SK-N-SH treated with all-trans-retinoic acid at 6 μM for 48 hours (cell line): ENCODE results near the gene CLIP3.

ENCODE experiments used
- BACH2 ChIP-seq: fragments of 250-450 bp; sonication (Bioruptor Pico); IDR thresholded peaks from 2 replicates; pipeline ENCODE4 v1.9.0; 2021; ENCODE audit warnings: mild to moderate bottlenecking, borderline replicate concordance
- CREB5 ChIP-seq: fragments of 250-450 bp; sonication (Bioruptor Pico); IDR thresholded peaks from 2 replicates; pipeline ENCODE4 v1.5.1; 2020; ENCODE audit warnings: low read depth, mild to moderate bottlenecking, moderate library complexity
- ISL1 ChIP-seq: fragments of 250-450 bp; sonication (Bioruptor Pico); IDR thresholded peaks from 2 replicates; pipeline ENCODE4 v2.1.2; 2022; ENCODE audit warnings: mild to moderate bottlenecking, moderate library complexity
- RARB ChIP-seq: fragments of 250-450 bp; sonication (Bioruptor Pico); IDR thresholded peaks from 2 replicates; pipeline ENCODE4 v1.8.0; 2021; ENCODE audit warnings: mild to moderate bottlenecking, moderate library complexity
- ZC3H10 ChIP-seq: fragments of 250-450 bp; sonication (Bioruptor Pico); IDR thresholded peaks from 2 replicates; pipeline ENCODE4 v1.5.1; 2021; ENCODE audit warnings: mild to moderate bottlenecking, moderate library complexity
- ZFP3 ChIP-seq: fragments of 250-450 bp; sonication (Bioruptor Pico); IDR thresholded peaks from 2 replicates; pipeline ENCODE4 v1.5.0; 2020; ENCODE audit warnings: mild to moderate bottlenecking, moderate library complexity
- ZFP30 ChIP-seq: fragments of 450-650 bp; formaldehyde crosslinking; IDR thresholded peaks from 2 replicates; pipeline ENCODE4 v1.5.0; 2022; ENCODE audit warnings: mild to moderate bottlenecking, moderate library complexity

GRCh38 chr19:36026091-36026876 lies 6.4 kb downstream of the CLIP3 start:
- TF ChIP-seq BACH2 (no peak), ZFP30 (no peak), CREB5 (CRISPR knock-in tag) (no peak), RARB (no peak), ISL1 (CRISPR knock-in tag) (no peak), ZFP3 (no peak), ZC3H10 (CRISPR knock-in tag) (no peak)
